ENCODE data around the gene RHBDF2.

RHBDF2 gene

DNA sequence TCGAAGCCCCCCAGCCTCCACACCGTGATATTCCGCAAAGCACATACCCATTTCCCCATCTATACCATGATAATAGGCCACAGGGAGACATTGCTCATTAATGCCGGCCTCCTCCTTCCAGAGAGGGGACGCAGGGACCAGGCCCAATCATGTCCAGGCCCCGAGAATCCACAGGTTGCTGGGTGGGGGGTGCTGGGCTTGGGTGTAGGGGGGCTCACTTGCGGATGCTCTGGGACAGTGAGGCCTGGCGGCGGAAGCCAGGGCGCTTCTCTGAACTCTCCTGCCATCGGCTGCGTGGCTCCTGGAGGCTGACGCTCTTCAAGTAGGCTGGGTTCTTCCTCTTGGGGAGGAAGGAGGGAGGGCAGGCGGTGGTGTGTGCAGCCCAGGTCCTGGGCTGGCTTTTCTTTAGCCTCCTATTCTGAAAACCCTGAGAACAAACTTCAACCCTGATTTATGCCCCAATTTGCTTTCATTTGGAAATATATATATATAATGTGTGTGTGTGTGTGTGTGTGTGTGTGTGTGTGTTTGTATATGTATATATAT is 21.6 kb downstream of the RHBDF2 start:
- no peak for DNase-seq (ENCODE audit: low spot score)

DNA sequence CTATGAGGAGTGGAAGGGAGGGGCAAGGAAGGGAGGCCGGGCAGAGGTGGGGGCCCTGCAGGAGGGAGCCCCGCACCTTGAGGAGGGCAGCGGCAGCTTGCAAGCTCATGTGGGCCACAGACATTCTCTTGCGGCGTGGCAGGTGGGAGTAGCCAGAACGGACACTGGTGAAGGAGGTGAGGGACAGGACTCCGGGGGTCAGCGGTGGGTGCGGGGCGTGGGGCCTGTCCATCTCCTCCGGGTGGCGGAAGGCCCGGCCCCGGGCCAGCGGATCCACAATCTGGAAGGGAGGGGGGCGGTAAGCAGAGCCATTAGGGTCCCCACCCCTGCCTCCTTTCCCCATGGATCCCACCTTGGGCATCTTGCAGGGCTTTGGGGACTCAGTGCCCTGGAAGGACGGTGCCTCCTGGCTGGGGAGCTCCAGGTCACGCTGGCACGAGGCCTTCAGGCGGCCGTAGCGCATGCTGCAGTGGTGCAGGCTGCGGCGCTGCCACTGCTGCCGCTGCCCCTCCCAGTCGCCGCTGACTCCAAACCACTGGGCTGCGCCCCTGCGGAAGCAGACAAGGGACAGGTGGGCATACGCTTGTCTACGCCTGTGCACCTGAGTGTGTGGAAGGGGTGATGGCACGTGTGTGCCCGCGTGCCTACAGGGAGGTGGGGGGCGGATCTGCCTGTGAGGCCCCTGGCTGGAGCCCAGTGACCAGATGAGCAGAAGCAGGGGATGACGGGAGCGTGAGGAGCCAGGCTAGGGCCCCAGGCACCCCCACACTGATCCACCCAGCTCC is 22.3 kb downstream of the RHBDF2 start:
- no peak for DNase-seq (ENCODE audit: low spot score)

DNA sequence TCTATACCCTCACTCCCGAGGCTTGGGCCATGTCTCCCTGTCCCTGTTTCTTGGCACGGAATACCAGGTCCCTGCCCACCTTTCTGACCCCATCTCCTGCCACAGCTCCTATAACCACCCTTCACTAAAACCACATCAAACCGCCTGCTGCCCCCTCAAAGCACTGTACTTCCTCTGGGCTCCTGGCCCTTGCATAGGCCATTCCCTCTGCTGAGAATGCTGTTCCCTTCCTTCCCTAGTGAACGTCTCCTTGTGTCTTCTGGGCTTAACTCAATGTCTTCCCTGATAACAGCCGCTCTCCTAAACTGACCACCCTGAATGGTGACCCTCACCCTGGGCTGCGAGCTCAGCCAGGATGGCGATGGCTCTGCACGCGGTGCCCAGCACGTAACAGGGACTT is 23.1 kb downstream of the RHBDF2 start:
- no peak for DNase-seq (ENCODE audit: low spot score)

DNA sequence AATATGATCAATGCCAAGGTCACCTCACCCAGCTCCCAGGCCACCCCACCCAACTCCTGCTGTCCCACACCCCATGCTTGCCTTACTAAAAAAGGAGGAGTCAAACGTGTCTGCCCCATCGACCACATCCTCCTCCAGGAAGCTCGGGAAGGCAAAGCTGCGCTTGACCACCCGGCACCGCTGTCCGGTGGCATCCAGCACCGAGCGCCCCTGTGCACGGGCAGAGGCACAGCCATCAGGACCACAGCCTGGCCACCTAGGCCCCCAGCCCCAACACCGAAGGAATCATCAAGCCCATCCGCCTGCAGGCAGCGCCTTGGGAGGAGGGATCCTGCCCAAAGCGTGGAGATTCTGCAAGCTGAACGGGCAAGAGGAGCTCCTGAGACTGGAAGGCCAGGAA is 23.6 kb downstream of the RHBDF2 start:
- no peak for DNase-seq (ENCODE audit: low spot score)

DNA sequence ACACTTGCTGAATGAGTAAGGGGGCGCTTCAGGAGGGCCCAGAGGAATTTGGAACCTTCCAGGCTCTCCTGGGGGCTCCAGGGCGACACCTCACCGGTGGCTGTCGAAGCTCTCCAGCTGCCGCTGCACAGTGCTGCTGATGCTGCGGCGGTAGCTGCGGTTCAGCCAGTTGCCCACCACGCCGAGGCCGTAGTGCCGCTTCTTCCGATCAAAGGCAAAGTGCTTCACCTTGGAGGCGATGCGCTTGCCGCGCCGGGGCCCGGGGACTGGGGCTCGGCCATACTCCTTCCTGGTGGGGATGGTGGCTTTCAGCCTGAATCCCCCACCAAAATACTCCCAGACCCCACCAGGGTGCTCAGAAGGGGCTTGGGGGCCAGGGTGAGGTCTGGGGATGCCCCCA is 24.5 kb downstream of the RHBDF2 start:
- DNase-seq (ENCODE audit: low spot score), result no peak

DNA sequence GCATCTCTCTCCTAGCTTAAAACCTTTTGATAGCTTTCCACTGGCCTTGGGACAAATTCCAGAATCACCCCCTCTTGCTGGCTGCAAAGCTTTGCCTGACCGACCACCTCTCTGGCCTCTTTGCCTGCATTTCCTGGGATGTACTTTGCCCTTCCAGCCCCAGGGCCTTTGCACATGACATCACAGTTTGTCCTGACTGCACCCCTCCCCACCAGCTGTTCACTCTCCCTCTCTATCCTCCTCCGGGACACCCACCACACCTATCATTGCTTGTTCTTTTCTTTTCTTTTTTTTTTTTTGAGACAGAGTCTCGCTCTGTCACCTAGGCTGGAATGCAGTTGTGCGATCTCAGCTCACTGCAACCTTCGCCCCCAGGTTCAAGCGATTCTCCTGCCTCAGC is 25.9 kb downstream of the RHBDF2 start:
- no peak for DNase-seq (ENCODE audit: low spot score)

DNA sequence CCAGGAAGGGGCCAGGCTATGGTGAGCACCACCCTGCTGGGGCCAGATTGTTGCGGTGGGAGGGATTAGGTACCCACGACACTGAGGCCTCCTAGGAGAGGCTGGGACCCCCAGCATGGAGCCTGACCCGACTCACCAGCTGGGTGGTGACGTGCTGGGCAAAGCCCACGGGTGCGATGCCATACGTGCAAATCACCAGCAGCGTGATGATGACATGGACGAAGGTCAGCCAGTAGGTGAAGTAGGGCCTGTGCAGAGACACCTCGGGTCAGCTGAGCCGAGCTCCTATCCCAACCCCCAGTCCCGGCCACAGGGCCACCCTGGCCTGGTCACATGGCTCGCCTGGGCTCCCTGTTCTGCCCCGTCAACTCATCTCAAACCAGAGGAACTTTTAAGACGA is 26.3 kb downstream of the RHBDF2 start:
- DNase-seq (ENCODE audit: low spot score), result no peak

DNA sequence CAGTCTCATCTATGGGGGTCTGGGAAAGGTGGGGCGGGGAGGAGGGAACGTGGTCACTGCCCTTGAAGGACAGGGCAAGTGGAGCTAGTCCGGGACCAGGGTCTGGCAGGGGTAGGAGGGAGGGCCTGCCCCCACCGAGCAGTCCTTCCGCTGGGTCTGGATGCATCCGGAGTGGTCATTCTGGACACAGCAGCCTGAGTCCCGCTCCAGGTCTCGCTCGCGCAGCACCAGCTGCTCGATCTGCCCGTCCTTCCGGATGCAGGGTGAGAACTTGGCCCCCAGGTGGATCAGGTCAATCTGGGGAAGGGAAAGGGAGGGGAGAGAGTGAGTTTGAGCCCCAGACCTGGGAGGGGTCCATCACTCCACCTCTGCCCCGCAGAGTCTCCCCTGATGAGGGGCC is 27.0 kb downstream of the RHBDF2 start:
- DNase-seq (ENCODE audit: low spot score), result no peak

DNA sequence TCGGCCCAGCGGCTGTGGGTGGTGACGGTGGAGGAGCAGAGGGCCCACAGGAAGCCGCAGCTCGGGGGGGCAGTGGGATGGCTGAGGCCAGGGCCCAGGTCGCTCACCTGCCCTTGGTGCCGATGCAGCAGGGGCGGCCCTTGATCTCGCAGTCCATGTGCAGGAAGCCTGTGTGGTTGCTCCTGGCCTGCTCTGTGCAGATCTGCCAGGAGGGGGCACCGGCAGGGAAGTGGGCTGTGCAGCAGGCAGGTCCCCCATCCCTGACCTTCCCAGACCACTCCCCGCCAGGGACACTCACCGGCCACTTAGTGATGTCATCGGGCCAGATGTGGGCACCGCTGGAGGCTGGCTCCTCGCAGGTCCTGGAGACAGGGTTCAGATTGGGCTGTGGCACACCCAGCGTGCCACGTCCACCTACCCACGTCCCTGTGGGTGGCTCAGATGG is 27.7 kb downstream of the RHBDF2 start:
- no peak for DNase-seq (ENCODE audit: low spot score)

DNA sequence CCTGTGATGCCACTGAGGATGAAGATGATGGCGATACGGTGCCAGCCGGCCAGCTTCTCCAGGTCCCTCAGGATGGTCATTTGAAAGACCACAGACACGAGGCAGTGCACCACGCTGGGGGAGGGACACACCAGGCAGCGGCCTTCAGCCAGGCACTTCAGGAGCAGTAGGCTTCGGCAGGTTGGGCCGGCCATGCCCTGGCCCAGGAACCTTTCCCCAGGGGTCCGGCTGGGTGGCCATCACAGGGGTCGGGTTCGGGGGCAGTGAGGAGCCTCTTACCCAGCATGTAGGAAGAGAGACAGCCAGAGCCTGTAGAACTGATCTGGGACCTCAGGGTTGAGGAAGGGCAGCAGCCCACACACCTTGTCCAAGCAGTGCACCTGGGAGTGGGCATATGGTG is 28.5 kb downstream of the RHBDF2 start:
- no peak for DNase-seq (ENCODE audit: low spot score)

DNA sequence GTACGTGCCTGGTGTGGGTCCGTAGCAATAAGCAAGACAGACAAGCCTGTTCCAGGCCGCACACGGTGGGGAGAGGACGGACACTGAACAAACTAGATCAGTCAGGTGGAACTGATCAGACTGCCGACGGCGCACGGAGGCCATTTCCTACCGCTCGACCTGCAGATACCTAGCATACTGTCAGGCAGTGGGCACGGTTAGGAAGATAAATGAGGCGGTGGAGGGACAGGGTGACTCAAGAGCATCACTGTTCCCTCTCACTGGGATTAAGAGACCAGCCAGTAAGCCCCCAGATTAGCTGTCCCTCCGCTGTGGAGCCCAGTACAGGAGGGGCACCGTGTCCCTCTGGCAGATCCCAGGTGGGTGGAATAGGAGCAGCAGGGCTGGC is 29.0 kb downstream of the RHBDF2 start:
- DNase-seq (ENCODE audit: low spot score), result no peak

DNA sequence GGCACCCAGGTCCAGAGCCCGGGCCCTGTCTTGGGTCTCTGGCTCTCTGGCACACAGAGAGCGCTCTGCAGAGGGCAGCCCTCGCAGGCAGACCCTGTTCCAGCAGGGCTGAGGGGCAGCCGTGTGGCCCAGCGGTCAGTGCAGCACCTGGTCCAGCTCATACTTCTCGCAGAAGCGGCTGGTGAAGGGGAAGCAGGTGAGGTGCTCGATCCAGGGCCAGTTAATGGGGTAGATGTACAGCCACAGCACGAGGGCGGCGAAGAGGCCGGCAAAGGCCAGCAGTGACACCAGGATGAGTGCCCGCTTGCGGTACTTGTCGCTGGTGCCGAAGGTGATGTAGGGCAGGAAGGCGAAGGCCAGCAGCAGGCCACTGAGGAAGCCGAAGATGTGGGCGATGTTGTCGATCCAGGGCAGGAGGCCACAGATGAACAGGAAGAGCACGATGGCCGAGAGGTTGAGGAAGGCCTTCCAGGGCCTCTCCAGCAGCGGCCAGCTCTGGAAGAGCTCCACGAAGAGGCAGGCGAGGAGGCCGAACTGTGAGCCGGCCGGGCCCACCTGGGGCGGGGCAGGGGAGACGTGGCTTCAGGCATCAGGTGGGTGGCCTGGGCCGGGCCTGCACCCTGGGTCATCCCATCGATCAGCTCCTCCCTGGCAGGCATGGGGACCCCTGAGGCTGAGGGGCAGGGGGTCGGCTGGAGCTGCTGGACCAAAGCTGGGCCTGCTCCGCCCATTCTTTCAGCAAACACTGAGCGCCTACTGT is 29.5 kb downstream of the RHBDF2 start:
- DNase-seq (ENCODE audit: low spot score), result no peak

DNA sequence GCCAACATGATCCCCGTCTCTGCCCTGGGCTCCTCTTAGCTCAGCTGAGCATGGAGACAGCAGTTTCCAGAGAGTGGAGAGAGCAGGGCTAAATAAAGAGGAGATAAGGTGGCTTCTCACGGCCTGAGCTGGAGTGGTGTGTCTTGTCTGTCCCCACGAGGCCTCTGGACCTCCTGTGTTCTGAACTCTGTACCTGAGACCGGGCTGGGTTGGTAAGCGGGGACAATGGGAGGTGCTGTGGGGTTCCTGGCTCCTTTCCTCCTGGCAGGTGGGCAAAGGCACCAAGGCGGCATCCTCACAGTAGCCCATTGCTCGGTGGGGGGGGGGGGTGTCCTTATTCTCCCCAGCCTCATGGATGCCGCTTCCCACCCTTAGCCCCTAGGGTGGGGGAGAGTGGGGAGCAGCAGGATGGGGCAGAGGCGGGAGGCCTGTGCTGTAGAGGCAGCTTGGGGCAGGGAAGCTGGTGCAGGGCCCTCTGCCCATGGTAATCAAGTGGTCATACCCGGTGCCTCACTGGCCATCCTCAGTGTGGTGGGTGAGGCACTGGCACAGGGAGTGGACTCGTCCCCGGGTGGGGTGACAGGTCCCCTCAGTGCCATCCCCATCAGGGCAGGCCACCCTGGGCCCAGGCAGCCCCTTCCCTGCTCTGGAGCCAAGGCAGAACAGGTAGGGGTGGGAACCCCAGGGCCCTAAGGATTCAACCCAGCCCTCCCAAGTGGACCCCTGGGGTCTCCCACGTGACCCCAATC is 31.1 kb downstream of the RHBDF2 start:
- DNase-seq (ENCODE audit: low spot score), result no peak

DNA sequence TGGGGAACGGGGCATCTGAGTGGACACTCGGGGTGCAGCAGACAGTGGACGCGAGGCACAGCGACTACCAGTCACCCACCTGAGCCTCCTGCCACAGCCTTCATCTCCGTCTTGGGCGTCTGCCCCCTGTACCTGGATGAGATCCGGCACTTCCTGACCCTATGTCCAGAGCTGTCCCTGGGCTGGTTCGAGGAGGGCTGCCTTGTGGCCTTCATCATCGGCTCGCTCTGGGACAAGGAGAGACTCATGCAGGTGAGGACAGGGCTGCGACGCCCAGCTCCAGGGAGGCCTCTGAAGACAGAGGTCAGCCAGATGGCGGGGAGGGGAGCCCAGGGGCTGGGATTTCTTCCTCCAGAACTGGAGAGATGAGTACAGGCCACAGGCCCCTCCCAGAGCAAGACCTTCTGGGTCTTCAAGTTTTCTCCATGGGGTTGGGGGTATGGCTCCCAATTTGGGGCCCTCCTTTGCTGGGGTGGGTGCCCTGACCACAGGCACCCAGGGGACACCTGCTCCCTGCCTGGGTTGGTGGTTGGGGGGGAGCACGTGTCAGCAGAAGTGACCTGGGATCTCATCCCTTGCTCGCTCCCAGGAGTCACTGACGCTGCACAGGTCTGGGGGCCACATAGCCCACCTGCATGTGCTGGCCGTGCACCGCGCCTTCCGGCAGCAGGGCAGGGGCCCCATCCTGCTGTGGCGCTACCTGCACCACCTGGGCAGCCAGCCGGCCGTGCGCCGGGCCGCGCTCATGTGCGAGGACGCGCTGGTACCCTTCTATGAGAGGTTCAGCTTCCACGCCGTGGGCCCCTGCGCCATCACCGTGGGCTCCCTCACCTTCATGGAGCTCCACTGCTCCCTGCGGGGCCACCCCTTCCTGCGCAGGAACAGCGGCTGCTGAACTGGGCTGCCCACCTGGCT is 31.9 kb downstream of the RHBDF2 start:
- DNase-seq (ENCODE audit: low spot score), result no peak

DNA sequence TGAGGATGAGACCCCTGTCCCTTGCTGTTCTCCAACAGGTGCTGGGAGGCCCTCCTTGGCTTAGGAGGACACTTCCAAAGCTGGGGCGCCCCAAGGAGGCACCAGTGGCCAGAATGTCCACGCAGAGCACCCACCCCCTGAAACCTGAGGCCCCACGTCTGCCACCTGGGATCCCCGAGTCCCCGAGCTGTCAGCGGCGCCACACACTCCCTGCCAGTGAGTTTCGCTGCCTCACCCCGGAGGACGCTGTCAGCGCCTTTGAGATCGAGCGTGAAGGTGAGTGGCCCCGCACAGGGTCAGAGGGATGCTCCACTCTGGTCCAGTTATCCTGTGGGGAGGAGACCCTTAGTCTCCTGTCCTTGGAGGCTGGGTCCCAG is 32.6 kb downstream of the RHBDF2 start:
- no peak for DNase-seq (ENCODE audit: low spot score)

DNA sequence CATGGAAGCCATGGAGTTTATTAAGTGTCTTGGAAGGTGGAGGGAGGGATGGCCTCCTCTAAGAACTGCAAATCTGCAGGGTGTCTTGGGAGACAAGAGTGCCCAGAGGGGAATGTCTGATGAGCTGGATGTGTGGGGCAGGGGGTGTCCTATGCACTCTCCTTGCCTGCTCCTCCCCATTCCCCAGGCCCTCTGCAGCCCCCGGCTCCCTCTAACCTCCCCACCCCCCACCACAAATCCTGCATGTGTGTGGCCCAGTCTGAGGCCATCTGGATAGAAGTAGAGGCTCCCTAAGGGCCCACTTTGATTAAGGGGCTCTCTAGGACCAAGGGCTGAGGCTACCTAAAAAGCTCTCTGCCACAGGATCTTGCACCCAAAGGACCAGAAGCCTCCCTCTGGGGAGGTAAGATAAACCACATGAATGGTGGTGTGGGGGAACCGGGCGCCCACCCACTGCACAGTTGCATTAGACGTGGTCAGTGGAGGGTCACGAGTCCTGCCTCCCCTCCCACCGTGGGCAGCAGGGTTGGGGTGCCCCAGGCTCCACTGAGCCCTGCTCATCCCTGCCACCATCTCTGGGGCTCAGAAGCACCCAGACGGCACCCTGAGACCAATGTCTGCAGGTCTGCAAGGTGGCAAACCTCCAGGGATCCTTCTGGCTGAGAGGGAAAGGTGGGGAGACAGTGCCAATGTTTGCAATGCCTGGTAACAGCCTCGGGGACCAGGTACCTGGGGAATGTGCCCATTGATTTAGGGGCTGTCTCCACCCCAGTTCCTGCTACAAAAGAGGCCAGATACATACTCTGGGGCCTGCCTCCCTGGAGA is 33.2 kb downstream of the RHBDF2 start:
- no peak for DNase-seq (ENCODE audit: low spot score)

DNA sequence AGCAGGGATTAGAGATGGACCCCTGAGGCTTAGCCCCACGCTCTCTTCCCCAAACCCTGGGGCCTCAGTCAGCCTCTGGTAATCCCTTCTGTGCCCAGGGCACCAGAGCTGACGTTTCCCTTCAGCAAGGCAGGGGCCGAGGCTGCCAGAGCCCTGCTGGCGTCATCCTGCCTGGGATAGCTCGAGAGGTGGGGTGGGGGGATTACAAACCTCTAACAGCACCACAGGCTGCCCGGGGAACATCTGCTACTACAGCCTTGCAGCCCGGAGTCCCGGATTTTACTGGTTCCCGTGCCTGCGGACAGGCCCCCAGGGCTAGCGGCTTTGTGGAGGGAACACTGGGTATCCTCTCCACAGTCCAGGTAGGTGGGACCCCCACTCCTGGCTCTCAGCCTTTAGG is 33.9 kb downstream of the RHBDF2 start, which contains the start of gene AANAT:
Gene AANAT (plus strand): TSS at position 238 of the 400 bp plus-strand sequence. CDS start 1,144 bp downstream, outside the sequence.
- no peak for DNase-seq (ENCODE audit: low spot score)

DNA sequence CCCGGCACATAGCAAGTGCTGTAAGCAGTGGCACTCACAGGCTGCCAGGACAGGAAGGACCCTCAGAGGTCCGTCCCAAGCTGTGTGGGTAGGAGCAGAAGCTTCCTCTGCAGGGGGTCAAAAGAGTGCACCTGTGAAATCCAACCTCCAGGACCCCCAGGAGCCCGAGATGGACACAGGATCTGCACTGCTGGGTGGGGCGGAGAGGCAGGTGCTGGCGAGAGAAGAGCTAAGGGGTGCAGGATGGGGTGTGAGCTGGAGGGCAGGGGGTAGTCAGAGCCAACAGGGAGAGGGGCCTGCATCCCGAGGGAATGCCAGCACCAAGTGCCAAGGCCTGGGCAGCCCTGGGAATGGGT is 34.5 kb downstream of the RHBDF2 start:
- DNase-seq (ENCODE audit: low spot score), result no peak

DNA sequence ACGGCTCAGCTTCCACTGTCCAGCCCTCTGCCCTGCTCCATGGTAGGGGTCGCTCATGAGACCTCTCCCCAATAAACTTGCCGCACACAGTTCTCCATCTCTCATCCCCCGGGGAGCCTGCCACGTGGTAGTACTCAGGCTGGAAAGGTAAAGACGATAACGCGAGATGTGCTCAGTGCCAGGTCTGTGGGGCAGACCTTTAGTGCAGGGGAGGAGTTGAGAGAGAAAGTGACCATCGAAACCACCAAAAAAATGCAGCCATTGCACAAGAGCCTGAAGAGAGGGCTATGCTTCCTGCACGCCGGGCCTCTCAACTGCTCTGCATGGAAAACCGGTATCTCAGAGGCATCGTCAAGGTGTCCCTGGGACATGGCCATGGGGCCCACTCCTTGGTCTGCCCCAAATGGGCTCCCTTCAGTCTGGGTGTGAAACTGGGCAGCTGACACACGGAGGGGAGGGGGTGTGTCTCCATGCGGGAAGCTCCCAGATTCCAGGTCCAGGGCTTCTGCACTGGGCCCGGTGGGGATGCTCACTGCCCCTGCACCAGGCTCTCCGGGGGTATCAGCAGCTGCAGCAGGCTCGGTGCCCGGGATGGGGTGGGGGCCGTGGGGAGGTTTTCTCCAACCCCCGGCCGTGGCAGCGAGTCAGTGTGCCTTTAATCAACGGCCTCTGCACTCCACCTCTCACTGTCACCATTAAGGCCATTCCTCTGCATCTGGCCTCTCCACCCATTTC is 38.5 kb downstream of the RHBDF2 start:
- DNase-seq (ENCODE audit: low spot score), result no peak

All from LoVo (cell line).